Gastrocnemius medialis (tissue), 4 donors: ENCODE measurements around the gene ZFYVE28.

Source experiments
- CTCF ChIP-seq, 5 experiments: fragments of 450-650 bp in 3 of 5; fragments of 200-600 bp in 2 of 5; sonication (generic) in 2 of 5; IDR thresholded peaks in 4 of 5; conservative IDR thresholded peaks in 1 of 5; 1 replicate in 4 of 5; 2 replicates in 1 of 5; pipeline ENCODE4 v1.5.1; 2016 to 2019; ENCODE audit warnings: antibody characterized with exemption in 5 of 5, mild to moderate bottlenecking in 3 of 5, moderate library complexity in 3 of 5
- POLR2A ChIP-seq, 2 donors: fragments of 450-650 bp; IDR thresholded peaks; one replicate each; pipeline ENCODE4 v1.6.1; 2017; ENCODE audit warnings: antibody characterized with exemption in 2 of 2, mild to moderate bottlenecking in 2 of 2, moderate library complexity in 2 of 2

DNA sequence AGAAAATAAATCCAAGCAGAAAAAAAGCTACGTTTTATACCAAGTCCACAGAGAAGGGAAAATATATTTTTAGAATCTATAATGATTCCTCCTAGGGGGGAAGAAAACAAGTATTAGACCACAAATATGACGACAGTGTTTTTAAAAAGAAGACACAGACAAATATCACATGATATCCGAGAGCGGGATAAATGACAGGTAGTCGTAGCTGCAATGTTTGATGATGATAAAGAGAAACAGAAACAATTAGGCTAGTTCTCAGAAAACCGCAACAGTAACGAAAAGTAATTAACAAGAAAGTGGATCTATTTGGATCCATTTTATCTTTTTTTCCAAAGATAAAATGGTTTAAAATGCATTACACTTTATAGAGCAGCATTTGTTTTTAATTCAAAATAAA lies 177.4 kb downstream of the ZFYVE28 start:
- no peak for TF ChIP-seq CTCF (IDR thresholded peaks at IDR 0.05 in 4 of 5, conservative IDR thresholded peaks at IDR 0.05 in 1 of 5)
- no peak for TF ChIP-seq POLR2A (IDR thresholded peaks at IDR 0.05)
